ENCODE measurements around the gene FRMD5.

GRCh38 chr15:43920254-43920600 lies 274.8 kb downstream of the FRMD5 start:
- TF ChIP-seq EP300 (IDR thresholded peaks at IDR 0.05), result no peak
- TF ChIP-seq CEBPB (IDR thresholded peaks at IDR 0.05), result no peak
- TF ChIP-seq E2F6 (IDR thresholded peaks at IDR 0.05; ENCODE audit: borderline replicate concordance, low read depth), result no peak
- no peak for TF ChIP-seq CTCF (IDR thresholded peaks at IDR 0.05)
- TF ChIP-seq POLR2A (IDR thresholded peaks at IDR 0.05; ENCODE audit: low read length), result no peak
- TF ChIP-seq FOXS1 (CRISPR knock-in tag; IDR thresholded peaks at IDR 0.05), result no peak
- no peak for TF ChIP-seq USF2 (IDR thresholded peaks at IDR 0.05)
- TF ChIP-seq ELK1 (IDR thresholded peaks at IDR 0.05; ENCODE audit: low read depth, low read length), result no peak
